ENCODE data around the gene NOP53.
"Not testable (repeated sequence)": the region's sequence is repeated elsewhere in the genome, so short reads cannot be mapped to it uniquely, and the experiment has no call there.

Gene NOP53

DNA sequence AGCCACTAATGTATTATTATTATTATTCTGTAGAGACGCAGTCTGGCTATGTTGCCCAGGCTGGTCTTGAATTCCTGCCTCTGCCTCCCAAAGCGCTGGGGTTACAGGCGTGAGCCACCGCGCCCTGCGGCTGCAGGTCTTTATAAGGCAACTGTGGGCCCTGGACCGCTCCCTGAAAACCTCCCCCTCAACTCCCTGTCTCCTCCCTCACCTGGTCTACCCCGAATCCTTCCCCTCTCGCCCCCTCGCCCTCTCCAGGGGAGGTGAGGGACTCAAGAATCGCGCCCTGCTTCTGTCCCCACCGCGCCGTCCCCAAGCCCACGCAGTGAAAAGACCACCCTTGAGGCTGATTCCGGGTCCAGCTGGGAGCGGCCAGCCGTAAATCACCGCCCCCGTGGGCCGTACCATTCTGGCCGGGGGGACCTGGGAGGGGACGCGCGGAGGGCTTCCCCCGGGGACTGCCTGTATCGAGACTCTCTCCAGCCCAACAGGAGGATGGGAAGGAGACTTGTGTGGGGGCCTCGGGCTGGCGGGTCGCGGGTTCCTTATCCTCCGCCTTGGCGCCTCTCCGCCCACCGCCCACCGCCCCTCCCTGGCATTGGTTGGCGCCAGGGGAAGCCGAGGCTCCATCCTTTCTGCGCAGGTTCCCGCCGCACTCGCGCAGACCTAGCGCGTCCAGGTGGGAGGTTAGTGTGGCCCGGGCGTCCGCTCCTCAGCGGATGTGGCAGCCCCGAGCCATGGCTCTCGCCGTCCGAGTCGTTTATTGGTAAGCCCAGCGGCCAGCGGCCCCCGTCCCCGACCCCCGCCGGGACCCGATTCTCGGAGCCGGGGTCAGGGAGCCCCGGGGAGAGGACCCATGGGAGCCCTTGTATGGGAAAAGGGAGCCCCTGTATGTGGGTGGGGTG lies 33.0 kb downstream of the NOP53 start, which contains the start of gene SELENOW:
Gene SELENOW (plus strand): TSS at position 655 of the 905 bp plus-strand sequence. CDS start 83 bp downstream, at position 738.
- DNase-seq = peak; percentile 26

DNA sequence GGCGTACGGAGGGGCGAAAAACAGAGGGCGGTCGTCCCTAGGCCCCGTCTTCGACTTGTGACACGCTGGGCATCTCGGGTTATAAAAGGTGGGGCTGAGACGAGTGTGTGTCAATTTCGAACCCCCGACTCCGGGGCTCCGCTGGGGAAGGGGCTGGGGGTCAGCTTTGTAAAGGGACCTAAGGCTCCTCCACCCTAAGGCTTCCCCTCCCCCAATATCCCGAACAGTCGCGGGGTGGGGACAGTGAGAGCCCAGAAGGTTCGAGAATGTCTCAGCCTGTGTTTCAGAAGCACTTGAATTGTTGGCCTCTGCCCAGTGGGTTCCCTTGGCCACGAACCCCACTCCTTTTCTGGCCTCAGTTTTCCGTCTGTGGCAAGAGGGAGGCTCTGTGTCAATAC lies 33.6 kb downstream of the NOP53 start:
- no peak for DNase-seq

DNA sequence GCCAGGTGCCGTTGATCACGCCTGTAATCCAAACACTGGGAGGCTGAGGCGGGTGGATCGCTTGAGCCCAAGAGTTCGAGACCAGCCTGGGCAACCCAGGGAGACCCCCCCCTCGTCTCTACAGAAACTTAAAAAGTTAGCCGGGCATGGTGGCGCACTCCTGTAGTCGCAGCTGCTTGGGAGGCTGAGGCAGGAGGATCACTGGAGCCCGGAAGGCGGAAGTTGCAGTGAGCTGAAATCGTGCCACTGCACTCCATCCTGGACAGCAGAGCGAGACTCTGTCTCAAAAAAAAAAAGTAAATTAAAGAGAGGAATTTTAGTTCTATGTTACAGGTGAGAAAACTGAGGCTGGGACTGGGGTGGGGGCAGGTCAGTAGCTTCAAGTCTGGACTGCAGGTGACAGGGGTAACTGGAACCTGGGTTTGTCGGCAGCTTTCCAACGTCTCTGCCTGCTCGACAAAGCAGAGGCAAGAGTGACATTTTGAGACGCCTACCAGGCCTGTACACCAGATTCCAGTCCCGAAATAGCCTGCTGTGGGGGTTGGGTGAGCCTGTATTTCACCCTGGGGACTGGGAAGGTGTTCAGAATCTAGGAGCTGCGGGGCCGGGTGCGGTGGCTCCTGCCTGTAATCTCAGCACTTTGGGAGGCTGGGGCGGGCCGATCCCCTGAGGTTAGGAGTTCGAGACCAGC lies 34.3 kb downstream of the NOP53 start:
- DNase-seq = no peak

DNA sequence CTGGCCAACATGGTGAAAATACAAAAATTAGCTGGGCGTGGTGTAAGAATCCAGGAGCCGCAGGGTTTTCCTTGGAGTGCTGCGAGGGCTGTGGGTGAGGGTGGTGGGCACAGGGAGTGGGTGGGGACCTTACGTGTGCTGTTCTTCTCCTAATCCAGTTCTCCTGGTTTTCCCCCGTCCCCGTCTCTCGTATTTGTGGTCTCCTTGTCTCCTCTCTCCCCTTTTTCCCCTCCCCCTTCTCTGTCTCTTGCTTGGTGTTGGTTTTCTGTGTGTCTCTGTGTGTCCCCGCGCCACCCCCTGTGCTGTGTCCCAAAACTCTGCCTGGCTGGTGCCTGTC lies 34.8 kb downstream of the NOP53 start:
- no peak for DNase-seq

DNA sequence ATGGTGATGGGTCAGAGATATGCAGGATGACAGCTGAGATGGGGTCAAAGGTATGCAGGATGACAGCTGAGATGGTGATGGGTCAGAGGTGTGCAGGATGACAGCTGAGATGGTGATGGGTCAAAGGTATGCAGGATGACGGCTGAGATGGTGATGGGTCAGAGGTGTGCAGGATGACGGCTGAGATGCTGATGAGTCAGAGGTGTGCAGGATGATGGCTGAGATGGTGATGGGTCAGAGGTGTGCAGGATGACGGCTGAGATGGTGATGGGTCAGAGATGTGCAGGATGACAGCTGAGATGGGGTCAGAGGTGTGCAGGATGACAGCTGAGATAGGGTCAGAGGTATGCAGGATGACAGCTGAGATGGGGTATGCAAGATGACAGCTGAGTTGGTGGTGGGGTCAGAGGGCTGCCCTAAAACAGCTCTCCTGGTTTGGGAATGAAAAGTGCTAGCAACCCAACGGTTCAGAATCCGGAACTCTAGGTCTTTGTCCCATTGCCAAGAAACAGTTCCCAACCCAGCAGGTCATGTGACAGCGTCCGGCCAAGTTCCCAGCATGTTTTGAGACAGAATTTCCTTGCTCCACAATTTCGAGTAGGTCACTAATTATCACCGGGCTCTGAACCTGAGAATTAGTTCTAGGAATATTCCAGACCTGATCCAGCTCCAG lies 36.4 kb downstream of the NOP53 start:
- no peak for DNase-seq

DNA sequence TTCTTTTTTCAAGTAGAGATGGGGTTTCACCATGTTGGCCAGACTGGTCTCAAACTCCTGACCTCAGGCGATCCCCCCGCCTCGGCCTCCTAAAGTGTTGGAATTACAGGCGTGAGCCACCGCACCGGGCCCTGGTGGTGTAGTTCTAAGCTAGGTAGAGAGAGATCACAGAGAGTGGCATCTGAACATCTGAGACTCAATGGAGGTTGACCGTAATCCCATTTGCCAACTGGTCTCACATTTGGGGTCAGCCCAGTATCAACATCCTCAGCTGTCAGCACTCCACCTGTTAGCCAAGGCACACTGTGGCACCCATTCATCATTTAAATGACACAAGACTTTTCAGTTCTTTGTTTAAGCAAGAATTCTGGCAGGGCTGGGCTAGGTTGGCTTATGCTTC lies 41.2 kb downstream of the NOP53 start:
- DNase-seq = no peak

DNA sequence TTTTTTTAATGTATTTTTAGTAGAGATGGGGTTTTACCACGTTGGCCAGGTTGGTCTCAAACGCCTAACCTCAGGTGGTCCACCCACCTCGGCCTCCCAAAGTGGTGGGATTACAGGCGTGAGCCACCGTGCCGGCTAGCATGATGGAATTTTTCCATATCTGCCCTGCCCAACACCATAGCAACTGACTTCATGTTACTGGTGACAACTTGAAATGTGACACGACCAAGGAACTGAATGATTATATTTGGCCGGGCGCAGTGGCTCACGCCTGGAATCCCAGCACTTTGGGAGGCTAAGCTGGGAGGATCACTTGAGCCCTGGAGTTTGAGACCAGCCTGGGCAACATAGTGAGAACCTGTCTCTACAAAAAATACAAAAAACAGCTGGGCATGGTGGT lies 42.0 kb downstream of the NOP53 start:
- not testable (repeated sequence) for DNase-seq

DNA sequence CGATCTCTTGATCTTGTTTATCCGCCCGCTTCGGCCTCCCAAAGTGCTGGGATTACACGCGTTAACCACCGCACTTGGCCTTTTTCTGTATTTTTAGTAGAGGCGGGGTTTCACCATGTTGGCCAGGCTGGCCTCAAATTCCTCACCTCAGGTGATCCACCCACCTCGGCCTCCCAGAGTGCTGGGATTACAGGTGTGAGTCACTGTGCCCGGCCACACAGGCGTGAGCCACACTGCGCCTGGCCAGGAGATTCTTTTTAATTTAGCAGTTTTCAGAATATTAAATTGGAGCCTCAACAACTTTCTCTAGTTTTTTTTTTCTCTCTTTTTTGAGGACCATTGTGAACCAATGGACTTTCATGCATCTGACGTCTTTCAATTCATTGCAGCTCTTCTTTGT lies 44.5 kb downstream of the NOP53 start:
- not testable (repeated sequence) for DNase-seq

DNA sequence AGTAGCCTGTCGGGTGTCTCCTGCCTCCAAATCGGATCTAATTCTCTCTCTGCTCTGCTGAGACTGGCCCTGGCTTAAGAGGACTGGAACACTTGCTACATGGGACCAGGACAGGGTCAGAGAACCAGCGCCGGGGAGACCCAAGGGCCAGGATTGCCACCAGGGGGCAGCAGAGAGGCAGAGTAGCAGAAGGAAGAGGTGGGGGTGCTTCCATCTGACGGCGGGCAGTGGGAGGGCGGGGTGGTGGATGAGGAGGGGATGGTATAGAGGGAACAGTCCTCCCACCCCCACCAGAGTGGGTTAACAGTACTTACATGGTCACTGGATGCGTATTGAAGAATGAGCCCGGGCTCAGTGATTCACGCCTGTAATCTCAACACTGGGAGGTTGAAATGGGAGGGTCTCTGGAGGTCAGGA lies 45.1 kb downstream of the NOP53 start:
- peak; percentile 24 for DNase-seq

DNA sequence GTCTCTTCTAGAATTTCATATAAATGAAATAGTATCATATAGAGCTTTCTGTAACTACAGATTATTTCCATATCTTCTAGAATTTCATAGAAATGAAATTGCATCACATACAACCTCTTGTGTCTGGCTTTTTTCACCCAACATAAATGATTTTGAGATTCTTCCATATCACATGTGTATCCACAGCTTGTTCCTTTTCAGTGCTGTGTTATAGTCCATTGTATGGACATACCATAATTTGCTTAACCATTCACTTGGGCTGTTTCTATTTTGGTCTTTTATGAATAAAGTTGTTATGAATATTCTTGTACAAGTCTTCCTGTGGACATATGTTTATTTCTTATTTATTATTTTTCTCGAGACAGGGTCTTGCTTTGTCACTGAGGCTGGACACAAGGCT lies 47.3 kb downstream of the NOP53 start:
- no peak for DNase-seq

DNA sequence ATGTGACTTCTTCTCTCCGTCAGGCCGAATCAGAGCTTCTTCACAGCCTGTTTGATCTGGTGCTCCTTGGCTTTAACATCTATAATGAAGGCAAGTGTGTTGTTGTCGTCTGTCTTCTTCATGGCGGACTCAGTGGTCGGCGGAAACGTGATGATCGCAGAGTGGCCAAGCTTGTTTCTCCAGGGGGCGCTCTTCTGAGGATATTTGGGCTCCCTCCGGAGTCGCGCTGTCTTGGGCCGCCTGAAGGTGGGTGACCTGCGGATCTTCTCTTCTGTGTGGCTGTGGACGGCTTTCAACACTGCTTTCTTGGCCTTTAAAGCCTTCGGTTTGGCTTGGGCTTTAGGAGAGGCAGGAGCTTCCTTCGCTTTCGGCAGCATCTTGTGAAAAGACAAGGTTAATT lies 49.2 kb downstream of the NOP53 start:
- DNase-seq = no peak

DNA sequence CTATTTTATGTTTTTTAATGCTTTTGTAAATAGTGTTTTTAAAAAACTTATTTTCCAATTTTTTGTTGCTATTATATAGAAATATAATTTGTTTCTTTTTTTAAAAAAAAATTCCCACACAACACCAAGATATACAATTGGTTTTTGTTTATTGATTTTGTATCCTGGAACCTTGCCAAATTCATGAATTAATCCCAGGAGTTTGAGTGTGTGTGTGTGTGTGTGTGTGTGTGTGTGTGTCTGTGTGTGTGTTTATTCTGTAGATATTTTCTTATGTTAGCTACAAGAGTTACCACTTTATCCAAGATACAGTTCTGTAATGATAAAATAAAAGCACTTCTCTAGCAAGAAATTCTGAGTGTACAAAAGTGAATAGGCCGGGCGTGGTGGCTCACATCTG lies 51.4 kb downstream of the NOP53 start:
- DNase-seq = no peak

DNA sequence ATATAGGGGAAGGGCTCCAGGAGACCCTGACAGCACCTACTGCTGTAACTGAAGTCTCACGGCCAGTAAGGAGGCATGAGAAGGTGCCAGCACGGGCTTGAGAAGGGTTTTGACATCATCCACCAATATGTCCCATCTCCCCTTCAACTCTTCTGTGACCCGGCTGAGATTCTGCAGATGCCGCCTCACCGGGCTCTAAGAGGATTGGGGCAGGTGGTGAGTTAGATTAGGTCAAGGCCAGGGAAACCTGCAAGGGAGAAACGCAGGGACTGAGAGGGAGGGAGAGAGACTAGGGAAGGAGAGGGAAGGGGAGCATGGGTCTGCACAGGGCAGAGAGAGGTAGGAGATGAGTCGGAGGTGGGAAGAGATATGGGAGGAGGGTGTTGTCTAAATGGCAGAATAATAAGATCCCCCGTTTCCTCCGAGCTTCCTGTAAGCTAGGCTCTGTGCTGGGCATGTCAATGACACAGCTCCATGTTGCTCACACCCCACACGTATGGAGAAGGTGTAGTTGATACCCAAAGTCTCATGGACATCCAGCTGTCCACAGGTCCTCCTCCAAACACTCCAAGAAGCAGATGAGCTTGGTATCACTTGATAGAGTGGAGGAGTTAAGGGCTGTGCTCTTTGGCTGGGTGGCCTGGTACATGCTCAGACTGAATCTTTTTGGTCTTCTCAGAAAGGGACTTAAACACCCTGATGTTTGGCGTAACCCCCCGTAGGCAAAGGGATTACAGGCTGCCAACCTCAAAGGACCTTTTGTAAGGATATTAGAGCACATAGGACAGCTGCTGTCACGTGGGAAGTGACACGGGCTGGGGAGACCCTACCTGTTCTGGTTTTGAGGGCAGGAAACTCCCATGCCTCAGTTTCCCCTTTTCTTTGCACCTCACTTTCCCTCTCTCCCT lies 52.9 kb downstream of the NOP53 start:
- DNase-seq = no peak

DNA sequence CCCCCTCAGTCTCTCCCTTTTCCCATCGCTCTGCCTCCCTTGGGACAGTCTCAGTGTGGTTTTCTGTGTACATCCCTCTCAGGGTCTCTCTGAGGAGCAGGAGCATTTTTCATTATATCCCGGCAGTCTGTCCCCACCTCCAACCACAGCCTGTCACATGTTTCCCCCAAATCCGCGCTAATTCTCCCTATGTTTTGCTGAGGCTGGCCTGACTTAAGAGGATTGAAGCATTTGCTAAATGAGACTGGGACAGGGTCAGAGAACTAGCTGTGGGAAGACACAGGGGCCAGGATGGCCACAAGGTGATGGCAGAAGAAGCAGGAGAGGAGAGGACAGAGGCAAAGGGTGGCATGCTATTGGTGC lies 53.5 kb downstream of the NOP53 start:
- no peak for DNase-seq

DNA sequence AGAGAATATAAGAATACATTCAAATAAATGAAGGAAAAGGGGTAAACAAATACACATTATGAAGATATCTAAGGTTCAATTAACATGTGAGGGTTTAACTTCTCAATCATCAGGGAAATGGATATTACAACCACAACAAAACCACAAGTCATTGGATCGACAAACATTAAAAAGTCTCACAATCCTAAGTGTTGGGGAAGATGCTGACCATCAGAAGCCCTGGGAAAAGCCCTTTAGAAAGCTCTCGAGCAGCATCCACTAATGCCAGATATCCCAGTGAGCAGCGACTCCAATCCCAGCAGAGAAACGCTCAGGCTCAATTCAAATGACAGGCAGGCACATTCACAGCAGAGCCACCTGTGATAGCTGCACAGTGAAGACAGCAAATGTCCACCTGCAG lies 55.9 kb downstream of the NOP53 start:
- no peak for DNase-seq

DNA sequence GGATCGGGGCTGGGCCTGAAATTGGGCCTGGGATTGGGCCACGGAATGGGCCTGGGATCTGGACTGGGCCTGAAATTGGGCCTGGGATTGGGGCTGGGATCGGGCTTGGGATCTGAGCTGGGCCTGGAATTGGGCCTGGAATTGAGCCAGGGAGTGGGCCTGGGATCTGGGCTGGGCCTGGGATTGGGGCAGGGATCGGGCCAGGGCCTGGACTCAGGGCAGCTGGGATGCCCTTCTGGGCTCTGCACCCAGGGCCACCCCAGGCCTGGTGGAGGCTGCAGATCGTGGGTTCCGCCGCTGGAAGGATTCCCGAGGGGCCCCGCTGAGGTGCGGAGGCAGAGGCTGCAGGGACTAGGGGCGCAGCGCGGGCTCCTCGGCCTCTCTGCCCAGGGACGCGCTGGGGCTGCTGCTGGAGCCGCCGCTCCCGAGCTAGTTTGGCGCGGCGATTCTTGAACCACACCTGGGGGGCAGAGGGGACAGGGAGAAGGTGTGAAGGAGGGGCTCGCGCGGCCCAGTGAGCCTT lies 57.2 kb downstream of the NOP53 start:
- no peak for DNase-seq

DNA sequence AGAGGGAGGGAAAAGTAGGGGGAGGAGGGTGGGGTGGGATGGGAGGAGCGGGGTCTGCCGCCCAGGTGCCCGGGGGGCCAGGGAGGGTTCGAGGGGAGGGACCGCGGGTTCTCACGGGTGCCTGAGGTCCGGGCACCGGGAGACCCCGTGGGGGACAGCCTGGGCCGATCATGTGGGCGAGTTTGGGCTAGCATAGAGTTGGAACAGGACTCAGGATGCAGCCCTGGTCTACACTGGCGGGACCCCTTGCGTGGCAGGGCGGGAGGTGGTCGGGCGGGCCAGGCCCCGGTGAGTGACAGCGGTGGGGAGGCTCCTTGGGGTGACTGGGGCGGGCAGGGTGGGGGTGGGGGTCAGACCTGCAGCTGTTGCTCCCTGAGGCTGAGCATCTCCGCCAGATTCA lies 57.8 kb downstream of the NOP53 start:
- not testable (repeated sequence) for DNase-seq

DNA sequence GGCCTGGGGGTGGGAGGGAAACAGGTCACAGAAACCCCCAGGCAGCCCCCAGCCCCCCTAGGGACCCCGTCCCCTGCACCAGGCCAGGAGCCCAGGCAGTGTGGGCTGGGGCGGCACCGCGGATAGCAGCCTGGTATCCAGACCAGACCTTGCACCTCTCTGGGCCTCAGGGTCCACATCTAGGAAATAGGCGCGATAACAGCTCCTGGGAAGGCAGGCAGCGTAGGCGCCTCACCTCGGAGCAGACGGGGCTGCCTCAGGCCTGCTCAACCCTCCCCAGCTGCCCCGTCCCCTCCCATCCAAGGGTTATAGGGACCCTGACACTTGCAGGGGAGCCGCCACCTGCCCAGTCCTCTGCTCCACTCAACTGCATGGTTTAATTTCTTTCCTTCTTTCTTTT lies 58.3 kb downstream of the NOP53 start:
- DNase-seq = not testable (repeated sequence)

DNA sequence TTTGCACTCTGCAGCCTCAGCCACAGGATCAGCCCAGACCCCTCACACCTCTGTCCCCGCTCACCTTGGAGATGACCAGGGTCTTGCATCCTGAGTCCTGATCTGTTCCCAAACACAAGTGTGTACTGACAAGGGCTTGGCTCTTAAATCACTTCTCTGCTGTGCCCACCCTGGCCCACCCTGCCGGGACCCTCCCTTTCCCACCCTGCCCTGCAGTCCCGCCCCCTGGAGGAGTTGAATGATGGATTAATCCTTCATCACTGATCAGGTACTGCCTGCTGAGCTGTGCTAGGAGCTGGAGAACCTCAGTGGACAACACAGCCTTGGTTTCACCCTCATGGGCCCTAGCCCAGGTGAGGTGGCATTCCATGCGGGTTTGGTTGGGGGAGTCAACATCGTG lies 59.1 kb downstream of the NOP53 start, which contains the start of gene TPRX1:
Gene TPRX1 (minus strand): TSS at position 101 of the 400 bp plus-strand sequence. CDS start 12 bp downstream, at position 89.
- not testable (repeated sequence) for DNase-seq

DNA sequence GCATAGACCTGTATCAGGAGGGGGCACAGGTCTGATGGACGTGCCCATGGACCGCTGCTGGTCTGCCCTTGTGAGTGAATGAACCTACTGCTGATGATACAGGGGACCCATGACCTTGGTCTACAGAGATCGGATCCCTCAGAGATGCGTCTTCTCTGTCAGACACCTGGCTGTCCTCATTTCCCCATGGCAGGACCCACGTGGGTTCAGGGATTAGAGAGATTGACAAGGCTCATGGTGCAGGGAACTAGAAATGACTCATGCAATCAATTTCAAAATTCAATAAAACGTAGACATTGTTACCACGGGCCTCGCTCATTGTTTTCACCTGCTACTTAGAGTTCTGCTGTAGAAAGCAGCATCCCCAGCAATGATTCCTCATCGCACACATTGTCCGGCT lies 60.0 kb downstream of the NOP53 start:
- no peak for DNase-seq

DNA sequence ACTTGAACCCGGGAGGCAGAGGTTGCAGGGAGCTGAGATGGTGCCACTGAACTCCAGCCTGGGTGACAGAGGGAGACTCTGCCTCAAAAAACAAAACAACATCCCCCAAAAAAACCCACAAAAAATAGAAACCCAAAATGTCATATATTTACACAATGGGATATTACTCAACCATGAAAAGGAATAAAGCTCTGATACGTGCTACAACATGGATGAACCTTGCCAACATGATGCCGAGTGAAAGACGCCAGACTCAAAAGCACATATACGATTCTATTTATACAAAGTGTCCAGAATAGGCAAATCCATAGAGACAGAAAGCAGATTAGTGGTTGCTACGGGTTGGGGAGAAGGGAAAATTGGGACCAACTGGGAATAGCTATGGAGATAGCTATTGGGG lies 61.1 kb downstream of the NOP53 start:
- no peak for DNase-seq
